ENCODE measurements around the gene FTO.

Gene FTO

GRCh38 chr16:53946746-53947386 lies 242.9 kb downstream of the FTO start:
- peak; percentile 41 for DNase-seq

DNA sequence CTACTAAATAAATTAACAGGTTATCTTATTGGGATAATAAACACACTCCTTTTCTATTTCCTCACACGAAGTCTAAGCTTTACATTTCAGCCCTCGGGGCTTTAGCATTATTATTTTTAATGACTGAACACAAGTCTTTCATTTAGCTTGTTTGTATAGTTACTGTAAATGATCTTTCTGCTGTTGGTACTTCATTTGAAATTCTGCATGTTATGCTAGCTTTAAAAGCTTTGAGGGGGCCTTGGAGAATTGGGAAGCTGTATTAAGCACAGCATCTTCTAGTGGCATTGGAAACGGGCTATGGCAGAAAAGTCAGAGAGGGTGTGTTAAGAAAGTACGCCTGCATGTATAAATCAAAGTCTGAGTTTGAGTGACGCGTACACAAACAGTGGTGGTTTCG lies 243.7 kb downstream of the FTO start:
- peak; percentile 60 for DNase-seq

- DNase-seq = no peak
Observed at GRCh38 chr16:53948326-53948725, 244.4 kb downstream of the FTO start.

GRCh38 chr16:53948734-53949430 lies 244.9 kb downstream of the FTO start:
- no peak for DNase-seq

DNA sequence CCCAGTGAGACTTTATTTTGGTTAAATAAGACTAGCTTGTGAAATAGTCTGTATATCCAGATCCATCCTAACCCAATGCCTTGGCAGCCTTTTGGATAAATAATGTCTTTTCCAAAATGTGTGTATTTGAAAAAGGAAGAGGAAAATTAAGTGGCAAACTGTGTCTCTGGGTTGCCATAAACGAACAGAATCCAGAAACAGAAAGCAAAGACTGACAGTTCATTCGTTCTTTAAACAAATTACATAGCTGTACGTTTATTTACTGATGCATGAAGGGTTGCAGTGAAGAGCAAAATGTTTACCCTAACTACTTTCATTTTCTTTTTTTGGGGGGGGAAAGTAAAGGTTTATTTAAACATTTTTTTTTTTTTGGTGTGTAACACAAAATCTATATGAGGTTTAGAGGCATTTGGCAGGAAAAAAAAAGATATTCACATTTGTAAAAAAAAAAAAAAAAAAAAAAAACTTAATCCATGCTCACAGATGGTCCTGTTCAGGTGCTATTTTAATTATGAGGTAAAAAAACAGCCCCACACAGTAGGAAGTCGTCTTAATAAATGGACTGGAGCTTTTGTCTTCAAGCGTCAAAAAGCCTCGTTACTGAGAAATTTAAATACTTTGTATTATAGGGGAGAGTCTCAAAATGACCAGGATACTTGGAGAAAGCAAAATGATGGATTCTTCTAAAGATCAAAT lies 245.9 kb downstream of the FTO start:
- peak; percentile 30 for DNase-seq

DNA sequence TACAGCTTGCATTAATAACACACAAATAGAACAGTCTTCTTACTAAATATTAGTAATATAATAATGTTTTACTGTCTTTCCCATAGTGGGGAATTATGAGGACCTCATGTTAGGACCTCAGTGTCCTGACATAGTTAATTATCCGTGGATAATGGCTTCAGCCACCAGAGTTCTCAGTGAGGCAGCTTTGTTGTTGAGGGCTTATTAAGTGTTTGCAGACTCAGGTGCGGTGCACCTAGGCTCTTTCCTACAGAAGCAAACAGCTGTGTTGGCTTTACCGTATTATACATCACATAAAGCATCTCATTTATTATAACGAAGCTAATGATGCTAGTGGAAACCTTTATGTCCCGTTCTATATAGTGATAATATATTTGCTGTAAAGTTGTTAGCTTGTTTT lies 246.7 kb downstream of the FTO start:
- DNase-seq = peak; percentile 86

DNA sequence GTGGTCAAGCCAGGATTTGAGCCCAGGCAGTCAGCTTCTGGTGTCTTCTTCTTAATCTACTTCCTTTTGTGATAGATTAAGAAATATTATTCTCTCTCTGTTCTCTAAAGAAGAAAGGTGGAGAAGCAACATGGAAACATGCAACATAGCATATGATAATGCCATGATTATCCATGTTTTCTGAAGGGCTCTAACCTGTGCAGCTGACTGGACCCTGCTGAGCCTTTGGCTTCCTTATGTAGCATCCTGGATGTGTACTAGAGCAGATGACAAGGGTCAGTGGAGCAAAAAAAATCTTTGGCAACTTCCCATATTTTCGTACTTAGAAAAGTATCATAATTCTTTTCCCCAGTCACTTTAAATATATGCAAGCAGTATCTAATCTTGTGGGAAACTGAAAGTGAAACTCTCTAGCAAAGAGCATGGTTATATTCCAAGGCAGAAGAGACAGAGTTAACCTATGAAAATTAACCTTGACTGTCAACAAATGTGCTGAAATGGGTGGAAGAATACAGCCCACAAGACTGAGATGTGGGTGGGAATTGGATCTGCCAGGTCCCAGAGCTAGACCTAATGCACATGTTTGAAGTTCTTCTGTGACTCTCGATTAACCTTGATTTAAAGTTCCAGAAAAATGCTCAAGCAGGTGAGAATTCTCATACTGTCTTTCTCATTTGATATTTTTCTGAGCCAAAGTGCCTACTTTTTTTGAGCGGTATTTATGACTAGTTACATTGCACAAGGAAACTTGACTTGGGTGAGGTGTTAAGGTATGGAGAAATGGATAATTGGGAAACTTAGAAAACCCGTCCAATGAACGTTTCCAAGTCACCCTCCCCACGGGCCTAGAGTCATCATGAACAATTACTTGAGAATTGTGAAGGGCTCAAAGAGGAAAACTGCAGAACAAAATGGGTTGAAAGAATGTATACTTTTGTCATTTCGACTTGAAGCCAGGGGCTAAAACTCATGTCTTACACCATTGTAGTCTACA lies 248.6 kb downstream of the FTO start:
- DNase-seq = no peak

DNA sequence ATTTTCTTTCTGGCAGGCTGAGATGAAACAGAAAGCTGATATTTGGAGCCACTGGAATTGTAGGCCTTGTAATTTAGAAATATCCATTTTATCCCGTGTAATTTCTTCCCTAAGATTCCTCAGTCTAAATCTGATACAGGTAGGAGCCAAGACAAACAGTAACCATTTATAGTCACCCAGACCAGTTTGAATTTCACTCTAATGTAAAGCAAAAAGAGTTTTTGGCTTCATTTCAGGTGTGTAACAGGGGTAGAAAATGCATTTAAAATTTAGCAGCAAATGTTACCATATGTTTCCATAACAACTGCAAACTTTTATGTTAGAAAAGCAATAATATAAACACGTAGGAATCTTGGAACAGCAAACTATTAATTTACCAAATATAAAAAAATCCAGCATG lies 249.4 kb downstream of the FTO start:
- no peak for DNase-seq

- DNase-seq = no peak
Observed at GRCh38 chr16:53955221-53955875, 251.4 kb downstream of the FTO start.

- no peak for DNase-seq
Observed at GRCh38 chr16:53958341-53958880, 254.5 kb downstream of the FTO start.

DNA sequence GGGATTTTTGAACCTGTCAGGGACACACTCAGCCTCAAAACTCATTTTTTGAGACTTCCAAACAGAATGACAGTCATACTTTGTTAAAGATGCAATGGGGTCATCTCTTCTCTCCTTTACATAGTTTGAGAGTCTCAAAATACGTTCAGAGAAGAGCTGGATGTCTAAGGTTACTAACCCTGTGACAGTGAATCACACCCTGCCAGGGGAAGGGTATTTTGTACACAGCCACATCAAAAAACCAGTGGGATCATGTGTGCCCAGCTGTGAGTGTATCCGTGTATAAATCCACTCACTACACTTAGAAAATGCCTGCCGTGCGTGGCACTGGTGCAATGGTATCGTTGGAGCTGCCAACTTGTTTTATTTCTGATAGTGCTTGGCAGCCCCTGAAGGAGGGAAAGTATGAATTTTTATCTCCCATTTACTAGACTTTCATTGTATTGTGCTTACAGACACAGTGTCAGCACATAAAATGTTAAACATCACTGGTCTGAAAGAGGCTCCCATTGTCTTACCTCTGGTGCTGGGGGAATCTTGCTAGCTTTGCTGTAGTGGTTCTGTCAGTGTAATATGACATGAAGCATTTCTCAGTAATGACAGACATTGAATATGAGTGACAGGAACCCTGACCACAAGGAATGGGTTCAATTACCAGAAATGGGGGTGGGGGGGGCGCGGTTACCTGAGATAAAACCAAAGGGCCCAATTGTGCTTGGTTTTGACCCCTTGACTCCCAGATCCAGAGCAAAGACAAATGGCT lies 256.3 kb downstream of the FTO start:
- DNase-seq = no peak

DNA sequence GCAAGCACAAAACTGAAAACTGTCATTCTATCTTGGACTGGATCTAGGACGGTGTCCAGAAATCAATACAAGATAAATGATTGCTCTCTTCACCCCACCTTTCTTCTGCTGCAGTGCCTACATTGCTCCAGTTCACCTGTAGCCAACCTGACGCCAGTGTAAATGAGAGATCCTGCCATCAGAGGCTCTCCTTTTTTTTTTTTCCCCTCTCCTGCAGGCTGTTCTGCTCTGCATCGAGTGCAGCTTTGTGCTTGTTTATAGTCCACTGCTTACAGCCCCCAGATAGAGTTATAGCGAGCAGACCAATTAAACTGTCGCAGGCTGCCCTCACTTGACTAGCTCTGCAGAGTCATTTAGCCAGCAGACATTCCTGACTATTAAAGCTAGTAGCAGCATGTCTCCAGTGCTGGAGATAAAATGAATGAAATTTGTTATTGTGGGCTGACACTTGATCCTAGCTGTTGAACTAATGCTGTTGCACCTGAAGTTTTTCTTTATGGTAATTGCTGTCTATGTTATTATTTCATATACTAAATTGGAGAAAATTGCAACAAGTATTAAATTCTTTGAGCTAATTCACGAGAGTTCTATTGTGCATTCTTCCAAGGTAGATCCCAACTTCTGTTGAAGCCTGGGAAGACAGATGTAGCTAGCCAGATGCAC lies 257.1 kb downstream of the FTO start:
- peak; percentile 80 for DNase-seq

DNA sequence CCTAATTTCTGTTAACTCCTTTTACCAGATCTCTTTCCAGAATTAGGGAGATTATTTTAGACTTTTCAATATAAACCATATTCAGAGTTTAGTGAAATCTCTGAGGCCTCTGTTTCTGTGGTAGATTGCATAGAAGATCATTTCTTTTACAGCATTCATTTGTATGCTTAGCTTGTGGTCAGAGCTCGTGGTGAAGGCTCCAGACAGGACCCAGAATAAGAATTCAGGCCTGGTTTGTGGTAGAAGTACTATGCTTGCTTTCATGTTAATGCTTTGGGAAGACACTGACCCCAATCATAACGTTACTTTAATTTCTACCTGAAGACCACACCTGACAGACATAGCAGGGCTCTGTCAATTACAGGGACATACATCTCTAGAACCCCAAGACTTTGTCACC lies 258.1 kb downstream of the FTO start:
- no peak for DNase-seq

DNA sequence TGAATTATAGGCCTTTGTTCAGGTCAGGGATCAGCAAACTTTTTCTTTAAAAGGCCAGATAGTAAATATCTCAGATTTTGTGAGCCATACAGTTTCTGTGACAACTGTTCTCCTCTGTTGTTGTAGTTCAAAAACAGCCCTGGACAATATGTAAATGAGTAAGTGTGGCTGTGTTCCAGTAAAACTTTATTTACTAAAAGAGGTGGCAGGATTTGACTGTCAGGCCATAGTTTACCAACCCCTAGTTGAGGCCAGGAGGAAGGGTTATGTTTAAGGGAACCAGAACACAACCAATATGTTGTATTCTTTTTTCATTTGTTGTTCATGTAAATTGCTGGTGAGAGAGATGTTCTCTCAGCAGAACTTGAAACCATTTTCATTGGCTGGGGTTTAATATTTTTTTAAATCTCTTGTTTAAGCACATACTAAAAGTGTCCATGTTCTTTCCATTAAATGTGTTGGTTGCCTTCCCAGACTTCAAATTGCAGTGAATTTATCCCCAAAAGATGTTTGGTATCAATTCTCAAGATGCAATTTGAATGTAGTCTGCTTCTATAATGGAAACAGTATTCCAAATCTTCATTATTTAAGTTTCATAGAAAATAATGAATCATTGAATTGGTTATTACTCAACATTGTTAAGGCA lies 260.3 kb downstream of the FTO start:
- DNase-seq = no peak

GRCh38 chr16:53966821-53967571 lies 263.0 kb downstream of the FTO start:
- DNase-seq = no peak

- no peak for DNase-seq
Observed at GRCh38 chr16:53967572-53967971, 263.6 kb downstream of the FTO start.

- no peak for DNase-seq
Observed at GRCh38 chr16:53968454-53968853, 264.5 kb downstream of the FTO start.

- DNase-seq = no peak
Observed at GRCh38 chr16:53968896-53969295, 264.9 kb downstream of the FTO start.

DNA sequence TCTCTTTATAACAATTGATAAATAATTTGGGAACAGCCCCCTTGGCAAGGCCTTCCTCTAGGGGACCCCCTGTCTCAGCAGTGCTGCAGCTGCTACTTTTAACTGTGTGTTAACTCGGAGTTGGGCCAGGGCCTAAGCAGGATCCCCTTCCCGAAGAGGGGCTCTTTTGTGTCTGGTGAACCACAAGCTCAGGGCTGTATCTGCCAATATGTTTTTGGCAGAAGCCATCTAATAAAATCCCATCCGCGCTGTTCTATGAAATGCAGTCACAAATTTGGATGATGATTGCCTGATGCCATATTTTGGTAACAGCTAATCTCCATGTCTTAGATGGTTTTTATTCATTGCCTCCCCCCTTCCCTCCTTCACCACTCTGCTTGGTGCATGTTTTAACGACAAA lies 267.7 kb downstream of the FTO start:
- no peak for DNase-seq

Measured in DMS79 (cell line).